ENCODE results near the gene PTPN20.
"Not testable (repeated sequence)": the region's sequence is repeated elsewhere in the genome, so short reads cannot be mapped to it uniquely, and the experiment has no call there.

The PTPN20 gene

GRCh38 chr10:46911144-46911876, at the start of gene PTPN20:
PTPN20 (plus strand) TSS chr10:46911428; CDS start chr10:46932500, 21,072 bp downstream.
- DNase-seq (ENCODE audit: low read depth) = not testable (repeated sequence)

- not testable (repeated sequence) for DNase-seq (ENCODE audit: low read depth)
Measured at GRCh38 chr10:46869716-46870115, 41.5 kb upstream of the PTPN20 start.

GRCh38 chr10:46871583-46871982, 39.6 kb upstream of the PTPN20 start:
- DNase-seq (ENCODE audit: low read depth) = not testable (repeated sequence)

GRCh38 chr10:46875304-46875703, 35.9 kb upstream of the PTPN20 start:
- DNase-seq (ENCODE audit: low read depth) = not testable (repeated sequence)

GRCh38 chr10:46876773-46877172, 34.5 kb upstream of the PTPN20 start:
- not testable (repeated sequence) for DNase-seq (ENCODE audit: low read depth)

- DNase-seq (ENCODE audit: low read depth) = not testable (repeated sequence)
Measured at GRCh38 chr10:46878761-46879160, 32.5 kb upstream of the PTPN20 start.

- not testable (repeated sequence) for DNase-seq (ENCODE audit: low read depth)
Measured at GRCh38 chr10:46890813-46891611, 20.2 kb upstream of the PTPN20 start.

GRCh38 chr10:46896762-46897692, 14.2 kb upstream of the PTPN20 start:
- not testable (repeated sequence) for DNase-seq (ENCODE audit: low read depth)

GRCh38 chr10:46901247-46901646, 10.0 kb upstream of the PTPN20 start:
- DNase-seq (ENCODE audit: low read depth) = not testable (repeated sequence)

- DNase-seq (ENCODE audit: low read depth) = not testable (repeated sequence)
Measured at GRCh38 chr10:46903874-46904273, 7.4 kb upstream of the PTPN20 start.

GRCh38 chr10:46906359-46906758, 4.9 kb upstream of the PTPN20 start:
- not testable (repeated sequence) for DNase-seq (ENCODE audit: low read depth)

- DNase-seq (ENCODE audit: low read depth) = not testable (repeated sequence)
Measured at GRCh38 chr10:46907185-46908117, 3.8 kb upstream of the PTPN20 start.

GRCh38 chr10:46922498-46922897, 11.3 kb downstream of the PTPN20 start:
- DNase-seq (ENCODE audit: low read depth) = not testable (repeated sequence)

- not testable (repeated sequence) for DNase-seq (ENCODE audit: low read depth)
Measured at GRCh38 chr10:46925156-46925555, 13.9 kb downstream of the PTPN20 start.

- DNase-seq (ENCODE audit: low read depth) = not testable (repeated sequence)
Measured at GRCh38 chr10:46925853-46926252, 14.6 kb downstream of the PTPN20 start.

GRCh38 chr10:46928810-46929209, 17.6 kb downstream of the PTPN20 start:
- not testable (repeated sequence) for DNase-seq (ENCODE audit: low read depth)

- DNase-seq (ENCODE audit: low read depth) = not testable (repeated sequence)
Measured at GRCh38 chr10:46932383-46932782, 21.2 kb downstream of the PTPN20 start.

GRCh38 chr10:46941091-46941490, 29.9 kb downstream of the PTPN20 start:
- DNase-seq (ENCODE audit: low read depth) = not testable (repeated sequence)

GRCh38 chr10:46948687-46949518, 37.7 kb downstream of the PTPN20 start:
- not testable (repeated sequence) for DNase-seq (ENCODE audit: low read depth)

GRCh38 chr10:46952540-46952939, 41.3 kb downstream of the PTPN20 start:
- DNase-seq (ENCODE audit: low read depth) = not testable (repeated sequence)
